DND-41 (cell line): ENCODE results near the gene THSD4.

Source experiments
- ATAC-seq: fragments of 200-7000 bp; cut with Tn5 transposase; 3 replicates; pipeline ENCODE4 v1.9.1; 2021; ENCODE audit warnings: low read depth; ENCODE audit not compliant: insufficient read depth
- DNase-seq: peaks from one replicate; pipeline ENCODE4 v3.0.0-alpha.2; 2020
- H2AFZ ChIP-seq: 2 replicates; pipeline ENCODE4 v1.6.0; 2012; ENCODE audit warnings: low read depth, low read length
- H3K27ac ChIP-seq: 2 replicates; pipeline ENCODE4 v1.5.1; 2012; ENCODE audit warnings: low read length, inconsistent platforms
- H3K27me3 ChIP-seq: fragments of 200-600 bp; sonication (generic); 2 replicates; pipeline ENCODE4 v1.6.0; 2012; ENCODE audit warnings: low read length, mild to moderate bottlenecking, inconsistent platforms; ENCODE audit not compliant: insufficient read depth, poor library complexity
- H3K36me3 ChIP-seq: 2 replicates; pipeline ENCODE4 v1.5.1; 2012; ENCODE audit warnings: low read length, inconsistent platforms; ENCODE audit not compliant: insufficient read depth
- H3K4me1 ChIP-seq: 2 replicates; pipeline ENCODE4 v1.5.1; 2012; ENCODE audit warnings: mild to moderate bottlenecking, low read length; ENCODE audit not compliant: insufficient read depth
- H3K4me2 ChIP-seq: 2 replicates; pipeline ENCODE4 v1.6.0; 2012; ENCODE audit warnings: mild to moderate bottlenecking, moderate library complexity, low read length, inconsistent platforms; ENCODE audit not compliant: insufficient read depth
- H3K4me3 ChIP-seq, 2 experiments: fragments of 200-600 bp in 1 of 2; shearing (Covaris generic) in 1 of 2; 2 replicates each; pipeline ENCODE4 v1.5.1; 2012 to 2016; ENCODE audit warnings: inconsistent platforms in 2 of 2, low read length in 2 of 2, mild to moderate bottlenecking in 2 of 2, low read depth in 1 of 2, moderate library complexity in 1 of 2
- H3K79me2 ChIP-seq: 2 replicates; pipeline ENCODE4 v1.6.0; 2012; ENCODE audit warnings: low read length, inconsistent platforms; ENCODE audit not compliant: insufficient read depth
- H3K9ac ChIP-seq: 2 replicates; pipeline ENCODE4 v1.6.0; 2012; ENCODE audit warnings: low read depth, mild to moderate bottlenecking, inconsistent platforms, low read length, moderate library complexity
- H3K9me3 ChIP-seq: 2 replicates; pipeline ENCODE4 v1.5.1; 2012; ENCODE audit warnings: low read length, moderate library complexity, mild to moderate bottlenecking, inconsistent platforms; ENCODE audit not compliant: insufficient read depth, severe bottlenecking
- H4K20me1 ChIP-seq: 2 replicates; pipeline ENCODE4 v1.6.0; 2012; ENCODE audit warnings: low read length; ENCODE audit not compliant: insufficient read depth
- EZH2 ChIP-seq: IDR thresholded peaks from 3 replicates; pipeline ENCODE4 v1.6.1; 2012; ENCODE audit warnings: borderline replicate concordance, low read depth, mild to moderate bottlenecking, moderate library complexity, low read length, inconsistent platforms; ENCODE audit not compliant: severe bottlenecking
- TF ChIP-seq, protein P1 (sequence below): IDR thresholded peaks from 2 replicates; pipeline ENCODE4 v1.5.1; 2012; ENCODE audit warnings: borderline replicate concordance, low read length, moderate library complexity, mild to moderate bottlenecking; ENCODE audit not compliant: poor library complexity, severe bottlenecking; ENCODE audit errors: extremely low read depth

THSD4 gene

DNA sequence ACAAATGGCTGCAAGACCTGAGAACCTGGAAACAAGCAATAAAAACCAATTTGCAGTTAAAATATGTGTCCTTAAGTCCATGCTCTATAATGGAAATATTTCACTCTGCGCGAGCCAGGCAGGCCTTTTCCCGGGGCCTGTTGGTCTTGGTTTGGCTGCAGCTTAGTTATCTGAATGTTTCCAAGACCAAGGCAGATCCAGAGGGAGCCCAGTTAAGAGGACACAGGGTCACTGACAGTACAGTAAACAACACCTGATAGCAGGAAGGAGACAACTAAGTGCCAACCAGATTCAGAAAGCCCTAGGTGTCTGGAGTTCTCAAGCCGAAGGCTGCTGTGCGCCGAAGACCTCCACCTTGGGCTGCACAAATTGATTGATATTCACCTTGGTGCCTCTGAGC, 32.8 kb downstream of the THSD4 start:
- Histone ChIP-seq H3K79me2 (no peaks in the 10 kb centered on the region), H3K27ac (no peak overlapping the region), H3K4me2 (no peak overlapping the region), H3K9me3 (no peaks in the 10 kb centered on the region), H3K9ac (no peak overlapping the region), H3K4me3 (no peak overlapping the region), H3K27me3 (peaks cover 2% of the 10 kb centered on the region), H2AFZ (no peak overlapping the region), H3K36me3 (no peaks in the 10 kb centered on the region), H4K20me1 (no peaks in the 10 kb centered on the region), H3K4me1 (no peaks in the 10 kb centered on the region)
- ATAC-seq (no peak), DNase-seq (no peak)
- TF ChIP-seq, protein P1, sequence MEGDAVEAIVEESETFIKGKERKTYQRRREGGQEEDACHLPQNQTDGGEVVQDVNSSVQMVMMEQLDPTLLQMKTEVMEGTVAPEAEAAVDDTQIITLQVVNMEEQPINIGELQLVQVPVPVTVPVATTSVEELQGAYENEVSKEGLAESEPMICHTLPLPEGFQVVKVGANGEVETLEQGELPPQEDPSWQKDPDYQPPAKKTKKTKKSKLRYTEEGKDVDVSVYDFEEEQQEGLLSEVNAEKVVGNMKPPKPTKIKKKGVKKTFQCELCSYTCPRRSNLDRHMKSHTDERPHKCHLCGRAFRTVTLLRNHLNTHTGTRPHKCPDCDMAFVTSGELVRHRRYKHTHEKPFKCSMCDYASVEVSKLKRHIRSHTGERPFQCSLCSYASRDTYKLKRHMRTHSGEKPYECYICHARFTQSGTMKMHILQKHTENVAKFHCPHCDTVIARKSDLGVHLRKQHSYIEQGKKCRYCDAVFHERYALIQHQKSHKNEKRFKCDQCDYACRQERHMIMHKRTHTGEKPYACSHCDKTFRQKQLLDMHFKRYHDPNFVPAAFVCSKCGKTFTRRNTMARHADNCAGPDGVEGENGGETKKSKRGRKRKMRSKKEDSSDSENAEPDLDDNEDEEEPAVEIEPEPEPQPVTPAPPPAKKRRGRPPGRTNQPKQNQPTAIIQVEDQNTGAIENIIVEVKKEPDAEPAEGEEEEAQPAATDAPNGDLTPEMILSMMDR: no peak
- TF ChIP-seq EZH2: no peak

DNA sequence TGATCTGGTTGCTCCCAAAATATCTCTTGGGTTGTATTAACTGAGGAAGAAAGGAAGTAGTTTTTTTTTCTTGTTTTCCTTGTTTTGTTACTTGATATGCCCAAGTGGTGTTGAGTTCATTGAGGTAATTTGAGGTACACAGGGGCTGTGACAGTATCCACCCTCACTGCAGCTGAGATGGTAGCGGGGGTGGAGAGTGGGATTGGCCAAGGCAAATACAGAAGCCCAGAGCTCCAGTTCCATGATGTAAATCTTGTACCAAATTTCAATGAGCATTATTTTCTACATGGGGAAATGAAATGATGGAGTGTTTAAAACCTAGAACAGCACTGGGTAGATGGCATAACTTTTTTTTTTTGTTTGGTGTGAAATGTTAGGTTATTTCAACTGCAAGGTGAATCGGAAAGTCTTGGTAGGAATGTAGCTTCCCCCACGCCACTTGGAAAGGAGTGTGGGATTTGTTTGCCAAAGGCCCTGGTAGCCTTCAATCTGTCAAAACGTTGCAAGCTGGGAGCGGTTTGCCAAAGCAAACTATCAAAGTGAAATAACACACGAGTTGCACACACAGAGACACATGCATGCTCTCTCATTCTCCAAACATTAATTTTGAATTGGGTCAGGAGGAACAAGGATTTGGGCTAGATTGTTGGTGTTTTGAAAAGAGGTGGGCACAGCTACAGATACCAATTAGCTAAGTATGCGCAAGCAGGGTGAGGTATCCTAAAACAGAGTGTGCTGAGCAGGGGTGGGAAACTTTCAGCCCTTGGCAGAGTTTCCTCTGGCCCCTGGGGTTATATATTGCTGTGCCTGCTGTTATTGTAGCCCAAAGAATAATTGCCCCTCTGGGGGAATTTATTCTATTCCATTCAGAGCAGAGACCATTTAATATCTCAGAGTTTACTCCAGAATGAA, 34.6 kb downstream of the THSD4 start:
- Histone ChIP-seq H3K4me3 (no peak overlapping the region), H2AFZ (no peak overlapping the region), H3K9me3 (no peaks in the 10 kb centered on the region), H3K27ac (no peak overlapping the region), H3K79me2 (no peaks in the 10 kb centered on the region), H4K20me1 (no peaks in the 10 kb centered on the region), H3K9ac (no peak overlapping the region), H3K36me3 (no peaks in the 10 kb centered on the region), H3K4me1 (no peaks in the 10 kb centered on the region), H3K27me3 (peaks cover 2% of the 10 kb centered on the region), H3K4me2 (no peak overlapping the region)
- DNase-seq: no peak
- TF ChIP-seq, protein P1: no peak
- TF ChIP-seq EZH2: no peak
- ATAC-seq: no peak

DNA sequence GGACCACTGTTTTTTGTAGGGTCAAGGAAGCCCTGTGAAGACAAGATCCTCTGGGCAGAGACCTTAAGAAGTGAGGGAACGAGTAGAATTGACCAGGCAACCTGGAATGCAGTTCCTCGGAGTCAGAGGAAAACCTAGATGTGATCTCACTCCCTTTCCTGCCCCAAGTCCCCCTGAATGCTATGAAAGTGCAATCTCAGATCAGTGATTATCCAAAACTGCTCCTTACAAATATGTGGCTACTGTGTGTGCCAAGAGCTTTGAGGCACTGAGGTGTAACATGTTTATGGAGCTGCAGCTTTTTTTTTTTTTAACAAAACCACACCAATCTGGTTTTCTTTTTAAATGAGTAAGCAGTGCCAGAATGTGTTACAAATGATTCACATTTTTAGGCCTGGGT, 35.8 kb downstream of the THSD4 start:
- DNase-seq (no peak), ATAC-seq (no peak)
- Histone ChIP-seq H3K4me1 (no peaks in the 10 kb centered on the region), H3K9me3 (no peaks in the 10 kb centered on the region), H3K4me3 (no peak overlapping the region), H3K27ac (no peak overlapping the region), H3K27me3 (no peaks in the 10 kb centered on the region), H3K9ac (no peak overlapping the region), H3K79me2 (no peaks in the 10 kb centered on the region), H2AFZ (no peak overlapping the region), H4K20me1 (no peaks in the 10 kb centered on the region), H3K36me3 (no peaks in the 10 kb centered on the region), H3K4me2 (no peak overlapping the region)
- TF ChIP-seq, protein P1: no peak
- no peak for TF ChIP-seq EZH2

DNA sequence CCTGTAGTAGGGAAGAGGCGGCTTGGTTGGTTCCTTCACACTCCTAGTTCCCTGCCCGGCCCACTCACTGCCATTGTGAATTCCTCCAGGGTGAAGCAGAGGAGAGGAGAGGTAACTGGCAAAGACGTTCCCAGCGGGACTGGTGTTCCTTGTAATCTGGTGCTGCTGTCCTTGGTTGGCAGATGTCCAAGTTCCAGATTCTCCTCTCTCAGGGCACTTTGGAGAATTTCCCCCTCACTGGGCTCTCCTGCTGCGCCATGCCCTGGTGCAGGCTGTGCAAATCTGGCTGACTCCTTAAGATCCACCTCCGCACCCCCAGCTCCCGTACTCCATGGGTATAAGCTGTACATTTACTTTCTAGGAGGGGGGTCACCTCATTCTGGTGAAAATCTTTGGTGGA, 37.3 kb downstream of the THSD4 start:
- Histone ChIP-seq H2AFZ (no peak overlapping the region), H3K9ac (no peak overlapping the region), H3K9me3 (no peaks in the 10 kb centered on the region), H4K20me1 (no peaks in the 10 kb centered on the region), H3K27me3 (no peaks in the 10 kb centered on the region), H3K36me3 (no peaks in the 10 kb centered on the region), H3K4me1 (no peaks in the 10 kb centered on the region), H3K27ac (no peak overlapping the region), H3K79me2 (no peaks in the 10 kb centered on the region), H3K4me3 (no peak overlapping the region), H3K4me2 (no peak overlapping the region)
- TF ChIP-seq, protein P1: no peak
- TF ChIP-seq EZH2: no peak
- no peak for DNase-seq
- ATAC-seq: no peak
